COLO668 (cell line): Measurements from ENCODE around the gene DCDC2B.
"Not testable (repeated sequence)": the region's sequence is repeated elsewhere in the genome, so short reads cannot be mapped to it uniquely, and the experiment has no call there.

Experiments
- DNase-seq: peaks from one replicate; lab custom pipeline; 2025; ENCODE audit not compliant: unreplicated experiment; lab: John Stamatoyannopoulos, UW

DCDC2B gene

GRCh38 chr1:32208891-32209328 lies at the start of gene DCDC2B:
Gene DCDC2B, plus strand, starts transcription at chr1:32209089. Its CDS starts 5 bp downstream, at chr1:32209094.
- peak; percentile 100 for DNase-seq

- no peak for DNase-seq
Observed at GRCh38 chr1:32159189-32159588, 49.7 kb upstream of the DCDC2B start.

GRCh38 chr1:32163405-32163804 lies 45.5 kb upstream of the DCDC2B start:
- DNase-seq: no peak

GRCh38 chr1:32165633-32166032 lies 43.3 kb upstream of the DCDC2B start:
- DNase-seq: not testable (repeated sequence)

- DNase-seq: no peak
Observed at GRCh38 chr1:32170991-32171390, 37.9 kb upstream of the DCDC2B start.

- DNase-seq: no peak
Observed at GRCh38 chr1:32172621-32173245, 36.2 kb upstream of the DCDC2B start.

GRCh38 chr1:32178380-32179192 lies 30.3 kb upstream of the DCDC2B start:
- no peak for DNase-seq

GRCh38 chr1:32179193-32179442 lies 29.8 kb upstream of the DCDC2B start:
- no peak for DNase-seq

- DNase-seq: peak; percentile 99
Observed at GRCh38 chr1:32179443-32180185, 29.3 kb upstream of the DCDC2B start, which contains the start of gene TXLNA. Gene TXLNA, plus strand, starts transcription at chr1:32179675. Its CDS starts 671 bp downstream, at chr1:32180346.

GRCh38 chr1:32180186-32181060 lies 28.5 kb upstream of the DCDC2B start:
- peak; percentile 76 for DNase-seq

GRCh38 chr1:32181065-32181464 lies 27.8 kb upstream of the DCDC2B start:
- no peak for DNase-seq

- no peak for DNase-seq
Observed at GRCh38 chr1:32181563-32181962, 27.3 kb upstream of the DCDC2B start.

GRCh38 chr1:32182060-32182459 lies 26.8 kb upstream of the DCDC2B start:
- no peak for DNase-seq

- no peak for DNase-seq
Observed at GRCh38 chr1:32184650-32185049, 24.2 kb upstream of the DCDC2B start.

GRCh38 chr1:32186077-32186476 lies 22.8 kb upstream of the DCDC2B start:
- DNase-seq: no peak

GRCh38 chr1:32186491-32186890 lies 22.4 kb upstream of the DCDC2B start:
- no peak for DNase-seq

- DNase-seq: no peak
Observed at GRCh38 chr1:32187850-32188249, 21.0 kb upstream of the DCDC2B start.

GRCh38 chr1:32192220-32192948 lies 16.5 kb upstream of the DCDC2B start:
- DNase-seq: no peak

- DNase-seq: no peak
Observed at GRCh38 chr1:32194984-32195383, 13.9 kb upstream of the DCDC2B start.

- no peak for DNase-seq
Observed at GRCh38 chr1:32195531-32195930, 13.4 kb upstream of the DCDC2B start.
